D721Med (cell line): ENCODE measurements around the gene FAM120A.

Experiments used
- DNase-seq: peaks from one replicate; pipeline ENCODE4 v3.0.0; 2011; ENCODE audit warnings: low spot score; ENCODE audit not compliant: insufficient read length
- FAIRE-seq: peaks from 2 replicates; lab custom pipeline; 2011; peaks lifted over from hg19 to GRCh38; lab: Jason Lieb, UNC
- CTCF ChIP-seq: IDR thresholded peaks from 2 replicates; pipeline ENCODE4 v1.5.1; 2012; ENCODE audit warnings: mild to moderate bottlenecking, control low read depth; ENCODE audit not compliant: insufficient read depth; ENCODE audit errors: missing control alignments

Gene FAM120A

GRCh38 chr9:93589688-93590087 lies 138.2 kb downstream of the FAM120A start:
- no peak for DNase-seq
- FAIRE-seq = no peak
- no peak for TF ChIP-seq CTCF

GRCh38 chr9:93590609-93591234 lies 139.2 kb downstream of the FAM120A start:
- TF ChIP-seq CTCF = no peak
- FAIRE-seq (no peak), DNase-seq (no peak)

GRCh38 chr9:93591301-93592007 lies 140.0 kb downstream of the FAM120A start:
- no peak for TF ChIP-seq CTCF
- DNase-seq = no peak
- FAIRE-seq = no peak

GRCh38 chr9:93592008-93592642 lies 140.6 kb downstream of the FAM120A start:
- TF ChIP-seq CTCF = no peak
- FAIRE-seq (no peak), DNase-seq (no peak)

- TF ChIP-seq CTCF = no peak
- DNase-seq (no peak), FAIRE-seq (no peak)
Measured at GRCh38 chr9:93592643-93593021, 141.1 kb downstream of the FAM120A start.

- DNase-seq = no peak
- no peak for TF ChIP-seq CTCF
- no peak for FAIRE-seq
Measured at GRCh38 chr9:93593144-93593658, 141.7 kb downstream of the FAM120A start.
